ENCODE measurements around the gene C2CD2. TPM values are rescaled to one million over a fixed set of nuclear protein-coding genes. Genes with fewer than 3 reads are reported as not detected.

Gene C2CD2
- total RNA-seq, 1 donor from 2014 or later, result 24.8 TPM

- Mint-ChIP-seq H3K27ac (no peak overlapping the region), H3K4me3 (ENCODE audit: low read depth) (no peak overlapping the region), H3K27me3 (no peaks in the 10 kb centered on the region), H3K9me3 (ENCODE audit: low read depth) (peaks cover 12% of the 10 kb centered on the region), H3K36me3 (ENCODE audit: insufficient read depth) (peaks cover 27% of the 10 kb centered on the region), H3K4me1 (ENCODE audit: low read depth) (no peaks in the 10 kb centered on the region)
- no peak for DNase-seq (ENCODE audit: low spot score, unreplicated experiment)
- no peak for TF ChIP-seq CTCF (IDR thresholded peaks at IDR 0.05; ENCODE audit: unreplicated experiment)
Measured at GRCh38 chr21:41843584-41843983, 110.2 kb downstream of the C2CD2 start.

GRCh38 chr21:41840880-41841279 is 112.9 kb downstream of the C2CD2 start:
- Mint-ChIP-seq H3K27ac (no peak overlapping the region), H3K4me1 (ENCODE audit: low read depth) (no peaks in the 10 kb centered on the region), H3K9me3 (ENCODE audit: low read depth) (peaks cover 12% of the 10 kb centered on the region), H3K4me3 (ENCODE audit: low read depth) (no peak overlapping the region), H3K36me3 (ENCODE audit: insufficient read depth) (peaks cover 35% of the 10 kb centered on the region), H3K27me3 (no peaks in the 10 kb centered on the region)
- no peak for DNase-seq (ENCODE audit: low spot score, unreplicated experiment)
- TF ChIP-seq CTCF (IDR thresholded peaks at IDR 0.05; ENCODE audit: unreplicated experiment), result no peak

- Mint-ChIP-seq H3K27ac (no peak overlapping the region), H3K4me1 (ENCODE audit: low read depth) (no peaks in the 10 kb centered on the region), H3K4me3 (ENCODE audit: low read depth) (no peak overlapping the region), H3K9me3 (ENCODE audit: low read depth) (peaks cover 12% of the 10 kb centered on the region), H3K36me3 (ENCODE audit: insufficient read depth) (peaks cover 38% of the 10 kb centered on the region), H3K27me3 (no peaks in the 10 kb centered on the region)
- no peak for DNase-seq (ENCODE audit: low spot score, unreplicated experiment)
- no peak for TF ChIP-seq CTCF (IDR thresholded peaks at IDR 0.05; ENCODE audit: unreplicated experiment)
Measured at GRCh38 chr21:41839387-41840000, 114.3 kb downstream of the C2CD2 start.

- H3K36me3 Mint-ChIP-seq (ENCODE audit: insufficient read depth), result peaks cover 35% of the 10 kb centered on the region
- H3K9me3 Mint-ChIP-seq (ENCODE audit: low read depth), result peaks cover 12% of the 10 kb centered on the region
- no peak overlapping the region for H3K27ac Mint-ChIP-seq
- H3K4me3 Mint-ChIP-seq (ENCODE audit: low read depth), result no peak overlapping the region
- H3K27me3 Mint-ChIP-seq, result no peaks in the 10 kb centered on the region
- no peaks in the 10 kb centered on the region for H3K4me1 Mint-ChIP-seq (ENCODE audit: low read depth)
- no peak for TF ChIP-seq CTCF (IDR thresholded peaks at IDR 0.05; ENCODE audit: unreplicated experiment)
- DNase-seq (ENCODE audit: low spot score, unreplicated experiment), result no peak
Measured at GRCh38 chr21:41837756-41838297, 116.0 kb downstream of the C2CD2 start.

- Mint-ChIP-seq H3K9me3 (ENCODE audit: low read depth) (peaks cover 12% of the 10 kb centered on the region), H3K27me3 (no peaks in the 10 kb centered on the region), H3K27ac (no peak overlapping the region), H3K4me3 (ENCODE audit: low read depth) (no peak overlapping the region), H3K4me1 (ENCODE audit: low read depth) (no peaks in the 10 kb centered on the region), H3K36me3 (ENCODE audit: insufficient read depth) (peaks cover 30% of the 10 kb centered on the region)
- no peak for DNase-seq (ENCODE audit: low spot score, unreplicated experiment)
- no peak for TF ChIP-seq CTCF (IDR thresholded peaks at IDR 0.05; ENCODE audit: unreplicated experiment)
Measured at GRCh38 chr21:41836166-41837015, 117.4 kb downstream of the C2CD2 start.
